GM12875 (cell line): ENCODE results near the gene LPAR1.

Experiments used
- H3K4me3 ChIP-seq: one replicate; pipeline ENCODE4 v1.5.1; 2011; ENCODE audit warnings: low read depth, low read length, control low read depth
- TF ChIP-seq, protein P1 (sequence below): IDR thresholded peaks from 2 replicates; pipeline ENCODE4 v1.5.1; 2011; ENCODE audit warnings: low read depth, mild to moderate bottlenecking, control low read depth, inconsistent platforms, low read length, moderate library complexity, borderline replicate concordance; ENCODE audit not compliant: insufficient read depth

LPAR1 gene

DNA sequence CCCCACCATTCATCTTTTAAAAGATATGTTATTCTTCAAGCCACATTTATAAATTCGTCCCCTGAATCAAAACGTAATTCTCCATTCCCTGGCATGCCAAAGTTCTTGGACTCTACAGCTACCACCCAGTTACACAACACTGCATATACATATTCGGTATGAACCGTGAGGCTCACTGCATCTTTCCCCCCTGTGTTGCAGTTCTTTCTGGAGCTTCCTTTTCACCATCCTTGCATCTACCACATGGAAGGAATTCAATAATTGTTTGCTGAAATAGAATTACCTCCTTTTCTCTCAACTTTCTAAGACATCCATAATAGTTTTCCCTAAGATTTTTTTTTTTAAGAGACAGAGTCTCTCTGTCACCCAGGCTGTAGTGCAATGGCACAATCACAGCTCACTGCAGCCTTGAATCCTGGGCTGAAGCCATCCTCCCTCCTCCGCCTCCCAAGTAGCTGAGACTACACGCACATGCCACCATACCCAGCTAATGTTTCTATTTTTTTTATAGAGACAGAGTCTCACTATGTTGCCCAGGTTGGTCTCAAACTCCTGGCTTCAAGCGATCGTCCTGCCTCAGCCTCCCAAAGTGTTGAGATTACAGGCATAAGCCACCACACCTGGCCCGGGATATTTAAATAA, 3.3 kb downstream of the LPAR1 start:
- H3K4me3 ChIP-seq = no peak overlapping the region
- TF ChIP-seq, protein P1, sequence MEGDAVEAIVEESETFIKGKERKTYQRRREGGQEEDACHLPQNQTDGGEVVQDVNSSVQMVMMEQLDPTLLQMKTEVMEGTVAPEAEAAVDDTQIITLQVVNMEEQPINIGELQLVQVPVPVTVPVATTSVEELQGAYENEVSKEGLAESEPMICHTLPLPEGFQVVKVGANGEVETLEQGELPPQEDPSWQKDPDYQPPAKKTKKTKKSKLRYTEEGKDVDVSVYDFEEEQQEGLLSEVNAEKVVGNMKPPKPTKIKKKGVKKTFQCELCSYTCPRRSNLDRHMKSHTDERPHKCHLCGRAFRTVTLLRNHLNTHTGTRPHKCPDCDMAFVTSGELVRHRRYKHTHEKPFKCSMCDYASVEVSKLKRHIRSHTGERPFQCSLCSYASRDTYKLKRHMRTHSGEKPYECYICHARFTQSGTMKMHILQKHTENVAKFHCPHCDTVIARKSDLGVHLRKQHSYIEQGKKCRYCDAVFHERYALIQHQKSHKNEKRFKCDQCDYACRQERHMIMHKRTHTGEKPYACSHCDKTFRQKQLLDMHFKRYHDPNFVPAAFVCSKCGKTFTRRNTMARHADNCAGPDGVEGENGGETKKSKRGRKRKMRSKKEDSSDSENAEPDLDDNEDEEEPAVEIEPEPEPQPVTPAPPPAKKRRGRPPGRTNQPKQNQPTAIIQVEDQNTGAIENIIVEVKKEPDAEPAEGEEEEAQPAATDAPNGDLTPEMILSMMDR = no peak

DNA sequence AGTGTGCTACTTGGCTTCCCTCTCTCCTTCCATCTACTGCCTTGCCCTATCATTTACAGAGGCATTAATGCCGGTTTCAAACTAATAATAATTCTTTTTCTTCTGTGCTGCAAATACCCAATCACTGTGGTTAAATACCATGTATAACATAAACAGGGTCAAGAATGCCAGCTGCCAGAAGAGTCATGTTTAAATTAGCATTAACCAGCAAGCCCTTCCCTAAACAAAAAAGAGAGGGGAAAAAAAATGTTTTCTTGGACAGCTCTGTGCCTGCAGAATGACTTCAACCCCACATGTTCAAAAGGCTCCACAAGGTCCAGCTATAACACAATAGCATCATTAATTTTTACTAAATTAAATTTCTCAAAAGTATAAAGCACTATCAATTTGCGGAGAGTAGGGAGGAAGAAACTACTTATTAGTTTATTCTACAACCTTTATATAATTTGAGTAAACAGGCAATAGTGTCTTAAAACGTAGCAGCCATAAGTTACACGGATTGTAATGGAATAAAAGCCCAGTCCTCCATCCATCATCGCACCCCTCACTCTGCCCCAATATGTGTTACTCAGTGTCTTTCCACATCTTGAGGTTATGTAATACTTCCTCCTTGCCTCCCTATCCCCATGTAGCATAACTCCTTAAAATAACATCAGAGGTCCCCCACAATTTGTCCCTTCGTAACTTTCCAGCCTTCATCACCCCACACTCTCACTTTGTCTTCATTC, 3.9 kb downstream of the LPAR1 start:
- TF ChIP-seq, protein P1 = no peak
- H3K4me3 ChIP-seq = no peak overlapping the region

DNA sequence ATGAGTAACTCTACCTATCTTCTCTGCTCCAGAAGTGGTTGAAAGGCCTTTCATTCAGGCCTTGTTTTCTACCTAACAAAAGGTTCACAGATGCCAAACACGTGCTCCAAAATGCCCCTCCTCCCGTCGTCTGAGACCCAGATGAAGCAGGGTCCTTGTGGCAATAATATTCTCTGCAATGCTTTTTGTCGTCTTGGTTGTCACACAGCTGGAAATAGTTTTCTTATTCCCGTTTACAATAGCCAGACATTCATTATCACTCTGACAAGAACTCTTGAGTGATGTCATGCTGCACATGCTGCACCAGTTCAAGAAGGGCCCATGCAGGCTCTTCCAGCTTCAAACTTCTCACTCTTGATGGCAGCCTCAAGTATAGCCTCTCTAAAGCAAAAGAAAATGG, 7.8 kb downstream of the LPAR1 start:
- H3K4me3 ChIP-seq = no peak overlapping the region

DNA sequence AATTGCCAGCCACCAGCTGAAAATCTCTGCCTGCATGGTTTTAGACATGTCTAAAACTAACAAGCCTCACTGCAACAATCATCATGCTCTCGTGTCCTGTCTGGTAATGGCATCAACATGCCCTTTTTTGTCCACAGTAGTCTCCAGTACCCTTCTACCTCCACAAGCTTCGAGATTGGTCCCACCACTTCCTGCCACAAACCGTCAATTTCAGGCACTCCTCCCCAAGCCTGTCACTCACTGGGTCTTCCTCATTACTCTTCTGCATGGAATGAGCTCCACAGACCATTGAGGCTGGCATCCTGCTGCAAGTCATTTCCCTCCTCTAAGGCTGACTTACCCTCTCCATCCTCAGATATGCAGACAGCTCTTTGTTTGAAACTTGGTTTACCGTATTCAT, 9.0 kb downstream of the LPAR1 start:
- TF ChIP-seq, protein P1 = no peak
- no peak overlapping the region for H3K4me3 ChIP-seq

More for the DNA sequence above, 7.8 kb downstream of the LPAR1 start:
- TF ChIP-seq, protein P1 = no peak

DNA sequence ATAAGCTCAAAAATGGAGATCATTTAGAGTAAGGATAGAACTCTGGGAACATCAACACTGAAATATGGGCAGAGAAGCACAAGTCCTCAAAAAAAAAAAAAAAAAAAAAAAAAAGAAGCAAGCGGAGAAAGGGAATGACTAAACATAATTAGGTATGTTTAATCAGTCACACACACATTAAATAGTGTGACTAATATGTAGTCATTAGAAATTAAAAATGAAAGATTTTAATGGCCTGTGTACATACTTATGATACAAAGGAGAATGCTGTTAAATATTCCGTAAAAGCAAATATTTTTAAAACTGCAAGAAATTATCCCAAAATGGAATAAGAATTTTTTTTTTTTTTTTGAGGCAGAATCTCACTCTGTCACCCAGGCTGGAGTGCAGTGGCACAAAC, 10.5 kb downstream of the LPAR1 start:
- H3K4me3 ChIP-seq = no peak overlapping the region
- TF ChIP-seq, protein P1 = no peak

DNA sequence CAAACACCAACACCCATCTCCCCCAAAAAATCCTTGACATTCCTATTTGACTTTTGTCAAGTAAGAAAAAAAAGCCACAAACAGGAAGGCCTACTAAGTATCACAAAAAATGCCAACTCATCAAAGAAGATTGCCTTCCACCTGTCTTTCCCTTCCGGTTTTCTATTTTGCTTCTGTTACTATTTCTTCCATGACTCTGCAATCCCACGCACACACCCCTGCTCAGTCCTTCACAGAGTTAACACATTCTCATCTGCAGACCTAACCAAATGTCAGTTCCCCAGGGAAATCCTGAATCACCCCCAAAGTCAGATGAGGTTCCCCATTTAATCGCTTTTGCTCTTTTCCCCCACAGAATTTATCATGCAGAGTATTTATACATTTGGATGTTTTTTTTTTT, 15.1 kb downstream of the LPAR1 start:
- H3K4me3 ChIP-seq = no peak overlapping the region
- TF ChIP-seq, protein P1 = no peak

DNA sequence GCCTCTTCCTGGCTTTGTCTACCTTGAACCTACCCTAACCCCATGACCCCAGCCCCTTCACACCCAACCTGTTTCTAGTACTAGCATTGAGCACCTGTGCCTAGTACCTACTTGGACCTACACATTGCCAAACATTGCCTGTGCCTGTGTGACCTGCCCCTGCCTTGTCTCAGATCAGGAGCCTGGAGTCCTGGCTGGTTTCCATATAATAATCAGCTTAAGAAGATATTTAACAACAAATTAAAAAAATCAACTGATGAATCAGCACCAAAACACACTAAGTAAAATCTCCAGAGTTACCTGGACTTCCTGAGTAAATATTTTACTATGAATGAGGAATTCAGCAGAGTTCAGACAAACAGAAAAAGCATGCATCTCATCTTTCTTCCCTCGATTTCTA, 17.7 kb downstream of the LPAR1 start:
- TF ChIP-seq, protein P1 = no peak
- H3K4me3 ChIP-seq = no peak overlapping the region
